ENCODE results near the gene BARD1.
"Not testable (repeated sequence)": the region's sequence is repeated elsewhere in the genome, so short reads cannot be mapped to it uniquely, and the experiment has no call there.

The BARD1 gene

DNA sequence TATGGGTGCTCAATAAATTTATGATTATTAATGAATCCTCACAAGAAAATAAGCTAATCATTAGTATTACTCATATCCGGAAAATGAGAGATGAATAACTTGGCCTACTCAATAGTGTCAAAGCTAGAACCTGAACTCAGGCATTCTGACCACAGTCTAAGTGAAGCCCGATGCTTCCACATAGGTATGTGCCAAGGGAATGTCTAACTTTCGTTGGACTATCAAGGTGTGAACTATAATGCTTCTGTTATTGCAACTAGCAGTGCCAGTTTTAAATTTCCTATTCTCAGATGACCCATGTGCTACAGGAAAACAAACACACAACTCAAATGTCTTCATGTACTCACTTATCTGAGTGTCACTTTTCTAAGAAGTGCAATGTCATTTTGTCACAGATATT lies 1.8 kb downstream of the BARD1 start:
- Mint-ChIP-seq H3K4me1 (peaks cover 45% of the 10 kb centered on the region), H3K36me3 (ENCODE audit: low read depth) (peaks cover 31% of the 10 kb centered on the region), H3K27me3 (ENCODE audit: low read depth, poor library complexity) (peaks cover 7% of the 10 kb centered on the region), H3K27ac (no peak overlapping the region), H3K4me3 (peak overlapping the region; percentile 96), H3K9me3 (peaks cover 23% of the 10 kb centered on the region)
- no peak for DNase-seq
- TF ChIP-seq, protein P1, sequence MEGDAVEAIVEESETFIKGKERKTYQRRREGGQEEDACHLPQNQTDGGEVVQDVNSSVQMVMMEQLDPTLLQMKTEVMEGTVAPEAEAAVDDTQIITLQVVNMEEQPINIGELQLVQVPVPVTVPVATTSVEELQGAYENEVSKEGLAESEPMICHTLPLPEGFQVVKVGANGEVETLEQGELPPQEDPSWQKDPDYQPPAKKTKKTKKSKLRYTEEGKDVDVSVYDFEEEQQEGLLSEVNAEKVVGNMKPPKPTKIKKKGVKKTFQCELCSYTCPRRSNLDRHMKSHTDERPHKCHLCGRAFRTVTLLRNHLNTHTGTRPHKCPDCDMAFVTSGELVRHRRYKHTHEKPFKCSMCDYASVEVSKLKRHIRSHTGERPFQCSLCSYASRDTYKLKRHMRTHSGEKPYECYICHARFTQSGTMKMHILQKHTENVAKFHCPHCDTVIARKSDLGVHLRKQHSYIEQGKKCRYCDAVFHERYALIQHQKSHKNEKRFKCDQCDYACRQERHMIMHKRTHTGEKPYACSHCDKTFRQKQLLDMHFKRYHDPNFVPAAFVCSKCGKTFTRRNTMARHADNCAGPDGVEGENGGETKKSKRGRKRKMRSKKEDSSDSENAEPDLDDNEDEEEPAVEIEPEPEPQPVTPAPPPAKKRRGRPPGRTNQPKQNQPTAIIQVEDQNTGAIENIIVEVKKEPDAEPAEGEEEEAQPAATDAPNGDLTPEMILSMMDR (IDR thresholded peaks at IDR 0.05) = no peak

DNA sequence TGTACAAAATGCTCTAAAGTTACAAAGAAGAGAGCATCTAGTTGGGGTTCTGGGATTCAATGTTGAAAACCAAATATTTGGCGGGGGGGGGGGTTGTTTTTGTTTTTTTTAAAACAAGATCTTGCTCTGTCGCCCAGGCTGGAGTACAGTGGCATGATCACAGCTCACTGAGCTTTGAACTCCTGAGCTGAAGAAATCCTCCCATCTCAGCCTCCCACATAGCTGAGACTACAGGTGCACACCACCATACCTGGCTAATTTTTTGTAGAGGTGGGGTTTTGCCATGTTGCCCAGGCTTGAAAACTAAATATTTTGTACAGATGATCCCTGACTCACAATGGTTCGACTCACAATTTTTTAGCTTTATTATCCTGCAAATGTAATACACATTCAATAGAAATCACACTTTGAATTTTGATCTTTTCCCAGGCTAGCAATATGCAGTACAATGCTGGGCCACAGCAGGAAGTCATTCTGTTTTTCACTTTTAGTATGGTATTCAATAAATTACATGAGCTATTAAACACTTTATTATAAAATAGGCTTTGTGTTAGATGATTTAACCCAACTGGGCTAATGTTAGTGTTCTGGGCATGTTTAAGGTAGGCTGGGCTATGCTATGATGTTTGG lies 7.6 kb downstream of the BARD1 start:
- Mint-ChIP-seq H3K4me1 (peaks cover 16% of the 10 kb centered on the region), H3K27ac (no peak overlapping the region), H3K36me3 (ENCODE audit: low read depth) (peaks cover 73% of the 10 kb centered on the region), H3K4me3 (no peak overlapping the region), H3K27me3 (ENCODE audit: low read depth, poor library complexity) (no peaks in the 10 kb centered on the region), H3K9me3 (peaks cover 31% of the 10 kb centered on the region)
- TF ChIP-seq, protein P1 (IDR thresholded peaks at IDR 0.05) = no peak
- no peak for DNase-seq

DNA sequence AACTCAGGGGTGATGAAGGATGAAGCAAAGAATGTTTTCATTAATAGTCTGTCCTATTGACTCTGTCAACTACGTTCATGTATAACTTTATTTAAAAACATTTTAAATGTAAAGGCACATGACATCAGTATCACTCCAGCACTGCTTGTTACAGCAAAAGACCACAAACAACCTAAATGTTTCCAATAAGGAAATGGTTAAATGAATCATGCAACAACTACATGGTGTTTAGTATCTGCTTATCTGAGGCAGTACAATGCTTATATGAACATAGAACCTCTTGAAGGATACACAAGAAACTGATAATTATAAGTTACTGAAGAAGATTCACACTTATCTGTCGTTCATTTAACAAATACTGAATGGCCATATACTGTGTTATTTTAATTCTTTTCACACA lies 8.4 kb downstream of the BARD1 start:
- no peaks in the 10 kb centered on the region for H3K27me3 Mint-ChIP-seq (ENCODE audit: low read depth, poor library complexity)
- H3K4me1 Mint-ChIP-seq = peaks cover 11% of the 10 kb centered on the region
- peaks cover 78% of the 10 kb centered on the region for H3K36me3 Mint-ChIP-seq (ENCODE audit: low read depth)
- H3K9me3 Mint-ChIP-seq = peaks cover 34% of the 10 kb centered on the region
- no peak for DNase-seq
- no peak overlapping the region for H3K4me3 Mint-ChIP-seq
- H3K27ac Mint-ChIP-seq = no peak overlapping the region
- TF ChIP-seq, protein P1 (IDR thresholded peaks at IDR 0.05) = no peak

DNA sequence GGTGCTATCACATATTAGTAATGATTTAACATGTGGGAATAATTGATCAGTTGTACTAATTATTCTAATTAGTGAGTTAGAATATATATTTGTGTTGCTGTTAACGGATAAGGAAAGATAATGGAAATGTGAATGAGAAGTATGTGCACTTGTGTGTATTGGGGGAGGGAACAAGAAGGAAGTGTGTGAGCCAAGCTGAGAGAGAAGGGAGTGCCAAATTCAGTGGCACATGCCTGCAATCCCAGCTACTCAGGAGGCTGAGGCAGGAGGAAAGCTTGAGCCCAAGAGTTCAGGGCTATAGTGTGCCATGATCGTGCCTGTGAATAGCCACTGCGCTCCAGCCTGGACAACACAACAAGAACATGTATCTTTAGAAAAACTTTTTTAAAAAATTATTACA lies 9.3 kb downstream of the BARD1 start:
- H3K9me3 Mint-ChIP-seq = peaks cover 34% of the 10 kb centered on the region
- no peaks in the 10 kb centered on the region for H3K27me3 Mint-ChIP-seq (ENCODE audit: low read depth, poor library complexity)
- TF ChIP-seq, protein P1 (IDR thresholded peaks at IDR 0.05) = no peak
- DNase-seq = no peak
- H3K4me1 Mint-ChIP-seq = peaks cover 2% of the 10 kb centered on the region
- no peak overlapping the region for H3K4me3 Mint-ChIP-seq
- peak overlapping the region; percentile 34 for H3K27ac Mint-ChIP-seq
- H3K36me3 Mint-ChIP-seq (ENCODE audit: low read depth) = peaks cover 78% of the 10 kb centered on the region

DNA sequence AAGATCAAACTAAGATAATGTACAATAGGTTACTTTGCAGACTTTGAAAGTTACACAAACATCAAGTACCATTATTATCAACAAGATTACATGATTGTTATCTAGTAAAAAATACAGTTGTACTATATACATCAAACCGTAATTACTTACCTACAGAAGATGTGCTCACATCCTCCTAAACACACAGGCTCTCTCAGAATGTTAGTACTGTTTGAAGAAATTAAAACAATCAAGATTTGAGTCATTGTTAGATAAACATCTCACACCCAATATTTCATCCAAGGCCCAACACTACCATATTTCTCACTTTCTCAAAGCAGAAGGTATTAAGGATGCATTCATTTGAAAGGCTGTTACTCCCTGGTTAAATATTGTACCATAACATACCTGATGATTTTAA lies 12.6 kb downstream of the BARD1 start:
- DNase-seq = no peak
- TF ChIP-seq, protein P1 (IDR thresholded peaks at IDR 0.05) = no peak
- Mint-ChIP-seq H3K4me3 (no peak overlapping the region), H3K27me3 (ENCODE audit: low read depth, poor library complexity) (no peaks in the 10 kb centered on the region), H3K9me3 (peaks cover 30% of the 10 kb centered on the region), H3K36me3 (ENCODE audit: low read depth) (peaks cover 81% of the 10 kb centered on the region), H3K27ac (no peak overlapping the region), H3K4me1 (no peaks in the 10 kb centered on the region)

DNA sequence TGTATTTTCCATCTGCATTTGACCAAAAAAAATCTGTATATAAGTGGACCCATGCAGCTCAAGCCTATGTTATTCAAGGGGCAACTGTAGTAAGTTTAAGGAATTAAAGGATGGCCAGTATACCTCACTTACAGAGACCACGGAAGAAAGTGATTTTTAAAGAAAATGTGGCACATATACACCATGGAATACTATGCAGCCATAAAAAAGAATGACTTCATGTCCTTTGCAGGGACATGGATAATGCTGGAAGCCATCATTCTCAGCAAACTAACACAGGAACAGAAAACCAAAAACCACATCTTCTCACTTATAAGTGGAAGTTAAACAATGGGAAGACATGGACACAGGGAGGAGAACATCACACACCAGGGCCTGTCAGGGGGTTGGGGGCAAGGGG lies 26.3 kb downstream of the BARD1 start:
- DNase-seq; H3K27ac Mint-ChIP-seq; H3K4me3 Mint-ChIP-seq; H3K4me1 Mint-ChIP-seq; H3K27me3 Mint-ChIP-seq (ENCODE audit: low read depth, poor library complexity): not testable (repeated sequence)
- peaks cover 86% of the 10 kb centered on the region for H3K36me3 Mint-ChIP-seq (ENCODE audit: low read depth)
- H3K9me3 Mint-ChIP-seq = peaks cover 41% of the 10 kb centered on the region

All from nephron progenitor cell (in vitro differentiated cells).